HG03442 (cell line): ENCODE data around the gene RNF43.

Experiments
- ATAC-seq: cut with Tn5 transposase; IDR thresholded peaks from one replicate; pipeline ENCODE4 v1.9.1; 2021; ENCODE audit warnings: mild to moderate bottlenecking, moderate library complexity; ENCODE audit not compliant: unreplicated experiment

RNF43 gene

DNA sequence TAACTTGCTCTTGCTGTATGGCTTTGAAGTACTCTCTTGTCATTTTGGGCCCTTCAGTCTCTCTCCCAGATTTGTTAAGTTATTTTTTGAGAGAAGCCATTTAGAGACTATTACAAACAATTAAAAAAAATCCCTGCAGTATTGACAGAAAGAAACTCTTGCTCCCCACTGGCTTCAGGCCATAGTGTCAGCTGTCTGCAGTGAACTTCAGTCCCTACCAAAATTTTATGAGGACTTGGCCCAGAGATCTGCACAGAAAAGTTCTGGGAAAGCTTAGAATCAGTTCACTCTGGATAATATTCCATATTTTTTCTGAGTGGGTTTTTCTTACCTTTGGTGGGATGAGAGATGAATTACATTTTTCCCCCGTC is 34.5 kb downstream of the RNF43 start:
- ATAC-seq: no peak

DNA sequence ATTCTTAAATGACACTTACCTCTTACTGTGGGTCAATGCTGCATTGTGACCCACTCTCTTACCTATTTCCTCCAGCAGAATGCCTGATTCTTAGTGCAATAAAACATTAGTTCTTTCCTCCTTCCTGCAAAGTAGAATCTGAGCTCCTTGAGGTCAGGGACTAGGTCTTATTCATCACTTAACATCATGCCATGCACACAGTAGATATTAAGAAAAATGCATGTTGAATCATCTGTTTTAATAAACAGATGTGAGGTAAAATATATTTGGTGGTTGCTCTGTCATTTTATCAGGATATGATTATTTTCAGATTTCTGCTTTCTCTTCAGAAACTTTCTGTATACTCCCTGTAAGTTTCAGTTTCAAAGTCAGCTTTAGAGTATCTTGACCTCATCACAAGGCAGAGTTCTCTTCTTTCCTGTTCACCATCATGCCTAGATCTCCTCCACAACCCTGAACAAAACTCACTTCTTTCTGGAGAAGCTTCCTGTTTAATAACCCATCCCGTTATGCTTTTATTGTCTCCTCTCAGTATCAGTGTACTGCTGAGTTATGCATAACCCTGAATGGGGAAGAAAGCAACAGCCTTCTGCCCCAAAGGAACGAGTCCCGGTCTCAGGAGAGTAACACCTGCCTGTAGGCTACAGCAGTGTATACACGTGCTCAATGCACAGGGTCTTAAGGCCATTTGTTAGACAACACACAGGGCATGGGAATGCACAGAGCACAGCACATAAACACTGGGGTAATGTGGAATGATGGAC is 35.0 kb downstream of the RNF43 start:
- ATAC-seq: no peak

DNA sequence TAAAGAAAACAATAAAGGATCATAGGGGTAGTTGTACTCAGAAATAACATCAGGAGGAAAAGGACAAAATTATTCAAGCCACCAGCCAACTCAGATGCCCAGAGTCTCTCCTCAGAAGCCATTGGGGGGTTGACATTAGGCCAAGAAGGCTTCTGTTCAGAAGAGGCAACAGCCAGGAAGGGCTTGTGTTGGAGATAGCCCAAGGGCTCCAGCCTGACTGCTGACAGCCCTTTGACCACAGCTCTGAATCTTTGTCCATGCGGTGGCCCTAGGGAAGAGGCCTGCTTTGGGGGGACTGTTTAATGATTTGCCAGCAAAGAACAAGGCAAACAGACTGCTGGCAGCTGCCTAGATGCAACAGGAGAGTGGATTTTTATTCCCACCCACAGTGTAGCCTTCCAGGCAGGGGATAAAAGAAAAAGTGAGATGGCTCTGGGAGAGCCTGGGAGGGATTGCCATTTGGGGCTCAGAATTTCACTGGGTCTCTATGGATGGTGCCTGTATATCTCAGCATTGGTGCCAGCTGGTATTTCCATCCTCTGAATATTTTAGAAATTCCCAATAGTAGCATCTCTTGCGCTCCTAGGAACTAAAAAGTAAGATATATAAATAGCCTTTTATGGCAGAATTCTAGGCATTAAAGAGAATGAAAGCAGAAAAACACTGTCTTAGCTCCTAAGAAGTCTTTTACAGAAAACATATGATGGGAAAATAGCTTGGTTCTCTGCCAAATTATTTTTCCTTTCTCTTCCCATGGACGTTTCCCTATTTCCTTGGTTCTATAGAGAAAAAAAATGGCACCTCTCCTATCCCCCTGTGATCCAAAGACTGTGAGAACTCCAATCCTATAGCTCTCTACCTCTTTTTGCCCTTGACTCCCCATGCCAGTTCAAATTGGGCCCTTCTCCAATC is 36.0 kb downstream of the RNF43 start:
- ATAC-seq: no peak

DNA sequence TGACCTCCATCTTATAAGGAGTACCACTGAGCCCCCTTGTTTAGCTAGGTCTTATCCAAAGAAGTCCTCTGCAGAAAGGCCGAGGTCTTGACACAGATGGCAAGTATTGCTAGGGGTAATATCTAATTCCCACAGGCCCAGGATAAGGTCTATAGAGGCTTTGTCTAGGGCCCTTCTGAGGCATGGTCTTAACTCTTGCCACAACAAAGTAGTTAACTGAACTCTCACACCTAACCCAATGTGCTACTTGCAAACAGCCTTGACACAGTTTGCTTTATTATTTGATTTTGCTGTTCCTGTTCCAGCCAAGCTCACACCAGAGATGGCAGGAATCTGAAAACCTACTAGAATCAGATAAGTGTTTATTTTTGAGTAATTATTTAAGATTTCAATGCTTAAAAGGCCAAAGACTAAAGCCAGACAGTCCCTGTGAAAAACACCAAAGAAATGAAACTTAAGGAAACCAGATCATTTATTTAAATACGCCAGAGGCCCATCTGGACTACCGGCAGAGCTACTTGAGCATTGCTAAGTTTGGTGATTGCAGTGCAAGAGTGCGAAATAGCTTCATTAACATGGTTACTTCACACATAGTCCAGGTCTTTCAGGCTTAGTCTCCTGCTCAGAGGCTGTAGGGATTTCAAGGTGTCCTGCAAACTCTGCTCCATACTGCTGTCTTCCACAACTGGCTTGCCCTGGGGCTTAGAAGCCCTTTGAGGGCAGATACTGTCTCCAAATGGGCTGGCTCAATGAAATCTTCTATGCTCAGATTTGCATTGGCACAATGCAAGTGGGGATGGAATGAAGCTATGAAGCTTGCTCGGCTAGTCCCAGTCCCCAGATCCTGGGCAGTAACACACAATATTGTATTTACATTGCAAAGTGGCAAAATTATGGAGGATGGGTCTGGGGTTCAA is 36.9 kb downstream of the RNF43 start:
- no peak for ATAC-seq

DNA sequence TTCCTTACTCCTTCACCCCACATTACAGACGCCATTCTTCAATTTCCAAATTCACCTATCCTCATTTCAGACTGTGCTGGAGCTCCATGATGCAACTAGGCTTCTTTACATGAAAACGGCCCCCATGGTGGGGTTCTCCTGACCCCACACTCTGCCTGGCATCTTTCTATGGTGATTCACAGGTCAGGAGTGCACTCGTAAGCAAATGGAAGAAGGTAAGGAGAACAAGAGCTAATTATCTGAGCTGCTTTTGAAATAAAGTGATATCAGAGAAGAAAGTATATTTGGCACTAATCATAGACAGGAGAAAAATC is 37.9 kb downstream of the RNF43 start:
- ATAC-seq: no peak

DNA sequence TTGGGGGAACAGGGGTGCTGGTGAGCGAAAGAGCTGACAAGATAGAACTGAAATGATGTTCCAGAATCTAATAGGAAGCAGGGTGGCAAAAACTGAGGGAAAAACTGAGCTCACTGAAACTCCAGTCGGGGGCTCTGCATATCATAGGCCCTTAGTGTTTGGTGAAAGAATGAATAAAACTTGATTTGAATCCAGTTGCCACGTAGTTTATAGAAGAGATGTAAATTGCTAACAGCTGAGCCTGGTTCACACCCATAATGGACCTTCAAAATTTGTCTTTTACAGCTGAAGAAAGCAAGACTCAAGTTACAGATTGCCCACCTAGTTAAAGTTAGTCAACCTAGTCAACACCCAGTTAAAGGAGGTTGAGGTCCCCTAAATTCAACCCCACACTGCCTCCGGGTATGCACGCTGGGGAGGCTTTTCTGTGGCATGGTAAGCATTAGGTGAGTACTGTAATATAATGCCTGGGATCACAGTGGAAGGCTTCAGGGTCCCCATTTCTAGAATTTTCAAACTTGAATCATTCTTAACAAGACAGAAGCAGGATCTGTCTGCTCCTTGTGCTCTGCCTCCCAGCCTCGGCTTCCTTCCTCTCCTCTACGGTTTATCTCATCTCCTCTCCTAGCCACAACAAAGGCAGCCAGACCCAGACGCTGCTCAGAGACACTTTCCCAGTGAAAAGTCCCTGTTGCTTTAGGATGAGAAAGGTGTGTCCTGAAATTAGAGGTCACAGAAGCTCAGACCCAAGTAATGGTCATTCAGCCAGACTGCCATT is 38.4 kb downstream of the RNF43 start:
- ATAC-seq: no peak

DNA sequence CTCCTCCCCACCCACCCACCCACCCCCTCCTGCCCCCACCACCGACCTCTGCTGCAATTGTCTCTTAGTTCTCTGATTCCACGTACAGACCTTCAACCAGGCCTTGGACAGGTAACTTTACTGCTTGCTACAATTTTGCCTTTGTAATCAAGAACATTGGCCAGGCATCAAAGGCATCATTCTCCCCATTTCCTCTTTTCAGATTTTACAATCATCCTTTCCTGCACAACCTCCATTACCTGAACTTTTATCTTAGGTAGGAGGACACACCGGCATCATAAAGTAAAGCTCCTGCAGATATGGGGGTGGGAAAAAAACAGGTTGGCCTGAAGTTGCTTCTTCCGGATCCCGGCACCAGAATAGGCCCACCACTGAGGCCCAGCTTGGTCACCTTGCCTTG is 39.7 kb downstream of the RNF43 start:
- ATAC-seq: no peak

DNA sequence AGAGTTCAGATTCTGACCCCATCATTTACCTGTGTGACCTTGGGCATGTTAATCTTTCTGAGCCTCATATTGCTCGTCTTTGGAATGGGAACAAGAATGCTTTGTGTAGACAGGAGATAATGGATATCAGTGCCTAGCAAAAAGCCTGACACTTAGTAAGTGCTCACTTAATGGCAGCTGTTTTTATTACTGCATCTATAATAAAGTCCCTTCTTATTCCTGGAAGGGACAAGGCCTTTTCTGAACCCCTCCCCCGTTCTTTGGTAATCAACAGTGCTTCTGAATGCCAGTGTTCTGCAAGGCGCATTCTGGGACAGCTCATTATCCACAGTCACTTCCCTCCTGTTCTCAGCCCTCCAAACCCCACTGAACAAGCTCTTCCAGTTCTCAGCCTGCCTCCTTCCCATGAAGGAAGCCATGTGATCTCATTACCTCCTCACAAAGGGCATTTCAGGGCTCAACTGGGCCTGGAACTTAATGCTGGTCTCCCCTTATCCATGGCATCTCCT is 40.2 kb downstream of the RNF43 start:
- no peak for ATAC-seq

DNA sequence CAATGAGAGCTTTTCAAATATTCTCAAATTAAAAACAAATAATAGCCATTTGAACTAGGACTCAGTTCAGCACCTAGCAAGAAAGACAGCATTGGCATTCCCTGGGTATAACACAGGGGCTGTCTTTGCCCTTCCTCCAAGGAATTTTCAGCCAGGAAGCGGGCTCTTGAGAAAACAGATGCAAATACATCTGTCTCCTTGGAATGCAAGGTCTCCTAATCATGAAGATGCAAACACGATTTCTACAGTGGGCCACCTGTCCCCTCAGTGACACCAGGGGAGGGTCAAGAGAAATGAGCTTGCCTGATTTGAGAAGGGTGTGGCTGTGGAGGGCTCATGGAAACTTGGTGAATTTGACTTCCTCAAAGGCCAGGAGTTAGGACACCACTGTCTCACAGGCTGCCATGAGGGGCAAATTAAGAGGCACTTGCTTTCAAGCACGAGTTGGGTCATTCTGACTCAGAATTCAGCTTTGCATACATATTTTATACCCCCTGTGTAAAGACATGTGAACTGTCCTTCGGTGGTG is 40.8 kb downstream of the RNF43 start:
- ATAC-seq: no peak

DNA sequence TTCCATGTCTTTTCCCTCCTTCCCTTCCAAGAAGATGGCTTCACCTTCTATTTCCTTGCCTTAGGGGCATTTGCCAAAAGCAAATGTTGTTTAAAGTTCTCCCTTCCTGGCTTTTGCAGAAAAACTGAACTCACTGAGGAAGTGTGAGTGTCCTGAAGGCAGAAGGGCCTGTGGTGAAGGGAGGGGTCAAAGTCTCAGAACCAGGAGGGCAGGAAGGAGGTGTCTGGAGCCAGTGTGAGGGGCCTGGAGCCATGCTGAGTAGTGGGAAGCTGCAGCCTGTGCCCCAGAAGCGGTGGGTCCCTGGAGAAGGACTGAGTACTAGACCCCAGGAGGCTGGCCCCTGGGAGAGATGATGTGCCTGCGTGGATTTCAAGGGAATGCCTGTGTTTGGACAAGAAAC is 41.5 kb downstream of the RNF43 start:
- no peak for ATAC-seq

DNA sequence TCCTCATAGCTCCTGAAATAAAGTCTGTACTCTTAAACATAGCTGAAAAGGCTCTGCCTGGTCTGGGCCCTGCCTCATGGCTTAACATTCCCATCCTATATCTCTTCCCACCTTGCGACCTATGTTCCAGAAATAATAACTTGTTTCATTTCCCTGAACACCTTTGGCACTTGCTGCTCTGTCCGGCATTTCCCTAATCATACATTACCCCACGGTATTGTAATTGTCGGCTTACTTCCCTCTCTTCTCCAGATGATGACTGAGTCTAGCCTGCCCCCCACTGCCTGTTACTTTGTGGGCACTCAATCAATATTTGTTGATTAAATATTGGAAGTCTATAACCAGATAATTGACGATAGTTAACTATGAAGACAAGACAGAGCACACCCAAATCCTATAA is 42.1 kb downstream of the RNF43 start:
- ATAC-seq: no peak

DNA sequence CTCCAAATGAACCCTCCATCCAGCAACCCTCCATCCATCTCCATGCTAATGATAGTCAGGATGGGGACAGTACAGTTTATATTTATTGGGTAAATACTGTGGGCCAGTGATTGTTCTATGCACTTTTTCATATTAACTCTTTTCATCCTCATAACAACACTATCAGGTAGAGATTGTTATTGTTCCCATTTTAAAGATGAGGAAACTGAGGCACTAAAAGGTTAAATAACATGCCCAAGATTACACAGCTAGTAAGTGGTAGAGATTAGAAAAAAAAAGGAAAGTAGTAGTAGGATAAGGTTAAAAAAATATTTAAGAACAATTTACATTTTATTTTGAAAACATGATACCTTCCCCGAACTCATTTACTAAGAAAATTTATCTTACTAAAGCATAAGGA is 43.4 kb downstream of the RNF43 start:
- no peak for ATAC-seq

DNA sequence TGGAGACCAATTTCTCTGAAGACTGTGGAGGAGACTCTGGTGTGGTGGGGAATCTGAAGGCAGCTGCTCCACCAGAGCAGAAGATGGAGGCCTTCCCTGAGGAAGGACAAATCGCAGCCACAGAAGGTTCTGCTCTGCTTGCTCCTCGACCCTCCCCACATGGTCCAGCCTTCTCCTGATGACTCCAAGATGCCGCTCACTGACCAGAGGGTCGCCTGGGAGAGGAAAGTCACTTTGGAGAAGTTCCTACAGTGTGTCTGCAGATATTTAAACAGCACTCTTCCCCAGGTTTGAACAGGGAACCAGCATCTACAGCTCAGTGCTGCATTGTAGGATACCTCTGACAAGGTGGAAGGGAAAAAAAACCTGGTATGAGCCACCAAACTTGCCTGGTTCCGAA is 44.3 kb downstream of the RNF43 start:
- ATAC-seq: no peak

DNA sequence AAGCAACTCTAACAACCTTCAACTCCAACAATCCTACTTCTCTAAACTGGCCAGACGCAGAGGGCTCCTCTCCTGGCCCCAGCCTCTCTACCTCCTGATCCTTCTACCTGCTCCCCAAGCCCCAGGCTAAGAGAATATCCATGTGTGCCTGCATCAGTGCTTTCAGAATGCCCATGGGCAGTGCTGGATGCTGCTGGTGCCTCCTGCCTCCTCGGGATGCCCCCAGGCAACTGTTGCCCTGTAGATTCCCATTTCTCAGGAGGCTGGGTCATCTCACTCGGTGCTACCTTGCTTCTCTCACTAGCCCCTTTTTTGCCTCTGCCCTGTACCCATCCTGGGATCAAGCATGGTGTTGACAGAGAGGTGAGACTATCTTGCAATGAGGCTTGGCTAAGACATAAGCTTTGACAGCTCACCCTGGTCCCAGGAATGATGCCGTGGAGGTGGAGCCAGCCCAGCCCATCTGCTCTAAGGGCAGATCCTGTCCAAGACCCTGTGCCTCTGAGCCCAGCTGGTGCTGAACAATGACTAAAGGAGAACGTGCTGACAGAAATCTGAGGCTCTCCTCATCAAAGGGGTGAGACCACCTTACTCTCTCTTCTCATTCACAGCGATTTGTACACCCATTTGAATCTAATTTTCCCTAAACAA is 45.9 kb downstream of the RNF43 start:
- ATAC-seq: no peak

DNA sequence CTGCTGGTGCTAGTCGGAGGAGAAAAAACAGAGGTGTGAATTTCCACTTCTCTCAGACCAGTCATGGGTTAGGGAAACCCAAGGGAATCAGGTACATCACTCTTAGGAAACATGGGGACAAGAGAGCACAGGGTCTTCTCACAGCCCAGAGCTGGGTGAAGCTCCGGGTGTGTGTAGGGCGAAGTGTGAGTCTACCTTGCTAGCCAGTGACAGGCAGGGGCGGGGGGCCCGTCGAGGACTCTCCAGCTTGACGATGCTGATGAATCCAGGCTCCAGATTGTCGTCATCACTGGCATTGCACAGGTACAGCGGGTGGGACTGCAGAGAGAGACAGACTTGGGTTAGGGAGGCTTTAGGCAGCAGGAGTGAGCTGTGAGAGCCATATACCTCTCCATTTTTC is 46.6 kb downstream of the RNF43 start:
- ATAC-seq: no peak

DNA sequence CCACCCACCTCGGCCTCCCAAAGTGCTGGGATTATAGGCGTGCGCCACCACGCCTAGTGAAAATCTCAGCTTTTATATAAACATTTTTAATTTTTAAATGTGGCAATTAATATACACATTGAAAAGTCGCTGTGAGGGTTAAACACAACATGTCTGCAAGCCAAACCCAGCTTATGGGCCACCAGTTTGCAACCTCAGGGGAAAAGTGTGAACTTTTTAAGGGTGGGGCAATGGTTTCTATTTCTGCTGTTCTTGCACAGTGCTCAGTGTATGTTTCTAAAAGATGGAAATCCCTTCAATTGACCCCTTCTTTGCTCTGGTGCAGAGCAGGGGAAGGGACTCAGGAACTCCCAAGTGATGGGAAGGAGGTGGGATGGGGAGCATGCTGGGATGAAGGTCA is 47.0 kb downstream of the RNF43 start:
- ATAC-seq: no peak

DNA sequence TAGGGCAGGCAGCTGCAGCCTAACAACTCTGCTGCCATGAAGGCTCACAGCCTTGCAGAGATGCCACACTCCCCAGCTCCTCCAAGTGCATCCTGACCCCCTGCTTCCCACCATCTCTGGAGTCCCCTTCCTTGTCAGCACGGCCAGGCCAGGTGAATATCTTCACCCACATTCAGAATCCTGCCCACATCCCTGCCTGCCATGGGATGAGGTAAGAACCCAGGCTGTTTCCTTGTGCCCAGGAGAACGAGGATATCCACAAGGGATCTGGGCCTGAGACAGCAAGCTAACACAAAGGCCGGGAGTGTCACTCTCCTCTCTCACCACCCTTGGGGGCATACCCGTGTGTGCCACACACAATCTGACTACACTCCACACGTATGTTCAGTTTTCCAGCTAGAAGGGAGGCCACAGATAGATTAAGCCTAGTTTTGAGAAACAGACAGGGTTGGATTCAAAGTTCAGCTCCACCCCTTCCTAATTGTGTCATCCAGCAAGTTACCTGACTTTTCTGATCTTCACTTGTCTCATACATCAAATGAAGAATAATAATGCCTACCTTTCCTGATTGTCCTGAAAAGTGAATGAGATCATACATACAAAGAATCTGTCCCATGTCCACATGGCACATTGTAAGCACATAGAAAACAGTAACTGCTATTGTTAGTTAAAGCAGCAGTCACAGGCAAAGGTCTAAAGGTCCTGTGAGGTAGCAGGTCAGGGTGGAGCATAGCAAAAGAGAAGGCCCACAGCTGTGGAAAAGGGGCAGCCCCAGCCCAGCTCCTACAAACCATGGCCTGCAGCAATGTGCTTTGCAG is 47.9 kb downstream of the RNF43 start:
- ATAC-seq: no peak

DNA sequence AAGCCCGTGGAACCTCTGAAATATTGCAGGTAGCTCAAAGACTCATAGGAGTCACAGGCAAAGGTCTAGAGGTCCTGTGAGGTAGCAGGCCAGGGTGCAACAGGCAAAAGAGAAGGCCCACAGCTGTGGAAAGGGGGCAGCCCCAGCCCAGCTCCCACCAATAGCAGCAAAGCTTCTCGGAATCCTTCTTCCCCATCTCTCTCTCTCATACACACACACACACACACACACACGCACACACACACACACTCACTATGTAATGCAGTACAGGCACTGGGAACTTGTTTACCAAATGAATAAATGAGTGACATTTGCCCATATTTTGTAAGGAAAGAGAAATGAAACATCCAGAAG is 48.5 kb downstream of the RNF43 start:
- ATAC-seq: no peak
